Stimulated activated naive B cell treated with anti-CD40 and anti-IgM and Interleukin-4, amounts not matched to agents 10 μg/mL and 1 μg/mL and 100 μg/mL, for 72 hours (primary cell): ENCODE data around the gene NACAD.

Experiments used
- ATAC-seq, 2 donors: fragments of 150-1000 bp; cut with Tn5 transposase; replicated peaks; 2 replicates each; pipeline ENCODE4 v1.10.0; 2021; ENCODE audit warnings: moderate library complexity in 1 of 2
- DNase-seq: peaks from one replicate; pipeline ENCODE4 v3.0.0; 2021
- H3K27ac Mint-ChIP-seq: one replicate; pipeline ENCODE4 v1.8.0; 2022; ENCODE audit warnings: mild to moderate bottlenecking, mixed read lengths
- H3K27me3 Mint-ChIP-seq, 2 donors: one replicate each; pipeline ENCODE4 v1.8.0; 2022; ENCODE audit warnings: mixed read lengths in 2 of 2
- H3K36me3 Mint-ChIP-seq, 2 donors: one replicate each; pipeline ENCODE4 v1.8.0; 2022; ENCODE audit warnings: mixed read lengths in 2 of 2, mild to moderate bottlenecking in 1 of 2
- H3K4me1 Mint-ChIP-seq, 2 donors: one replicate each; pipeline ENCODE4 v1.8.0; 2022; ENCODE audit warnings: mixed read lengths in 2 of 2, mild to moderate bottlenecking in 1 of 2
- H3K4me3 Mint-ChIP-seq, 2 donors: one replicate each; pipeline ENCODE4 v1.8.0; 2022; ENCODE audit warnings: mild to moderate bottlenecking in 2 of 2, mixed read lengths in 2 of 2, moderate library complexity in 1 of 2
- H3K9me3 Mint-ChIP-seq, 2 donors: one replicate each; pipeline ENCODE4 v1.8.0; 2022; ENCODE audit warnings: mixed read lengths in 2 of 2, mild to moderate bottlenecking in 1 of 2

NACAD gene, protein sequence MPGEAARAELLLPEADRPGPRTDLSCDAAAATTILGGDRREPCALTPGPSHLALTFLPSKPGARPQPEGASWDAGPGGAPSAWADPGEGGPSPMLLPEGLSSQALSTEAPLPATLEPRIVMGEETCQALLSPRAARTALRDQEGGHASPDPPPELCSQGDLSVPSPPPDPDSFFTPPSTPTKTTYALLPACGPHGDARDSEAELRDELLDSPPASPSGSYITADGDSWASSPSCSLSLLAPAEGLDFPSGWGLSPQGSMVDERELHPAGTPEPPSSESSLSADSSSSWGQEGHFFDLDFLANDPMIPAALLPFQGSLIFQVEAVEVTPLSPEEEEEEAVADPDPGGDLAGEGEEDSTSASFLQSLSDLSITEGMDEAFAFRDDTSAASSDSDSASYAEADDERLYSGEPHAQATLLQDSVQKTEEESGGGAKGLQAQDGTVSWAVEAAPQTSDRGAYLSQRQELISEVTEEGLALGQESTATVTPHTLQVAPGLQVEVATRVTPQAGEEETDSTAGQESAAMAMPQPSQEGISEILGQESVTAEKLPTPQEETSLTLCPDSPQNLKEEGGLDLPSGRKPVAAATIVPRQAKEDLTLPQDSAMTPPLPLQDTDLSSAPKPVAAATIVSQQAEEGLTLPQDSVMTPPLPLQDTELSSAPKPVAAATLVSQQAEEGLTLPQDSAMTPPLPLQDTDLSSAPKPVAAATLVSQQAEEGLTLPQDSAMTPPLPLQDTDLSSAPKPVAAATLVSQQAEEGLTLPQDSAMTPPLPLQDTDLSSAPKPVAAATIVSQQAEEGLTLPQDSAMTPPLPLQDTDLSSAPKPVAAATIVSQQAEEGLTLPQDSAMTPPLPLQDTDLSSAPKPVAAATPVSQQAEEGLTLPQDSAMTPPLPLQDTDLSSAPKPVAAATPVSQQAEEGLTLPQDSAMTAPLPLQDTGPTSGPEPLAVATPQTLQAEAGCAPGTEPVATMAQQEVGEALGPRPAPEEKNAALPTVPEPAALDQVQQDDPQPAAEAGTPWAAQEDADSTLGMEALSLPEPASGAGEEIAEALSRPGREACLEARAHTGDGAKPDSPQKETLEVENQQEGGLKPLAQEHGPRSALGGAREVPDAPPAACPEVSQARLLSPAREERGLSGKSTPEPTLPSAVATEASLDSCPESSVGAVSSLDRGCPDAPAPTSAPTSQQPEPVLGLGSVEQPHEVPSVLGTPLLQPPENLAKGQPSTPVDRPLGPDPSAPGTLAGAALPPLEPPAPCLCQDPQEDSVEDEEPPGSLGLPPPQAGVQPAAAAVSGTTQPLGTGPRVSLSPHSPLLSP (N-terminal part only)

DNA sequence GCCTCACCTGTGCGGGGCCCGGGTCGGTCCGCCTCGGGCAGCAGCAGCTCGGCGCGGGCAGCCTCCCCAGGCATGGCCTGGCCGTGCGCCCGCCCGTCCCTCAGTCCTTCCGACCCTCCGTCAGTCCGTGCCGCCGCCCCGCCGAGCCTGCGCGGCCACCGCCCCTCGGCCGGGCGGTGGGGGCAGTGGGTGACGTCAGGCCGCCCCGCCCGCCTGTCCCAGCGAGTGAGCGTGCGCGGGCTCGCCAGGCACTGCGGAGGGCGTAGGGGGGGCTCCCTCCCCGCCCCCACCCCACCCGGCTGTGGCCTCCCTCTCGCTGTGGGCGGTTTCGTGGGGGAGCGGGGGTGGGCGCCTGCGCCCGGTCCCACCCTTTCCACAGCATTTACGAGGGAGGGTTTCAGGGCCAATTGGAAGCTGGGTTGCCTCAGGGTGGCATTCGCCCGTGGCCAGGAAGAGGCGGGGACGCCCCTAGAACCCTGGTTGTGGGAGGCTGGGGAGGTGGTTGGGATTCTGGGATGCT lies at the start of gene NACAD:
NACAD (minus strand) TSS at position 149 of the 520 bp plus-strand sequence; CDS start at position 74, 75 bp downstream.
- peaks cover 1 to 4% of the 10 kb centered on the region in 2 donors for H3K9me3 Mint-ChIP-seq
- peak within 1 kb of the TSS; percentile 78 to 88 for H3K4me3 Mint-ChIP-seq
- H3K4me1 Mint-ChIP-seq: peaks cover 6 to 10% of the 10 kb centered on the region in 2 donors
- peaks cover 0 to 9% of the 10 kb centered on the region in 2 donors for H3K36me3 Mint-ChIP-seq
- ATAC-seq: peak; percentile 67 to 70
- no peak for DNase-seq
- H3K27me3 Mint-ChIP-seq: peaks cover 11 to 15% of the 10 kb centered on the region in 2 donors
- H3K27ac Mint-ChIP-seq: peak within 1 kb of the TSS; percentile 82

DNA sequence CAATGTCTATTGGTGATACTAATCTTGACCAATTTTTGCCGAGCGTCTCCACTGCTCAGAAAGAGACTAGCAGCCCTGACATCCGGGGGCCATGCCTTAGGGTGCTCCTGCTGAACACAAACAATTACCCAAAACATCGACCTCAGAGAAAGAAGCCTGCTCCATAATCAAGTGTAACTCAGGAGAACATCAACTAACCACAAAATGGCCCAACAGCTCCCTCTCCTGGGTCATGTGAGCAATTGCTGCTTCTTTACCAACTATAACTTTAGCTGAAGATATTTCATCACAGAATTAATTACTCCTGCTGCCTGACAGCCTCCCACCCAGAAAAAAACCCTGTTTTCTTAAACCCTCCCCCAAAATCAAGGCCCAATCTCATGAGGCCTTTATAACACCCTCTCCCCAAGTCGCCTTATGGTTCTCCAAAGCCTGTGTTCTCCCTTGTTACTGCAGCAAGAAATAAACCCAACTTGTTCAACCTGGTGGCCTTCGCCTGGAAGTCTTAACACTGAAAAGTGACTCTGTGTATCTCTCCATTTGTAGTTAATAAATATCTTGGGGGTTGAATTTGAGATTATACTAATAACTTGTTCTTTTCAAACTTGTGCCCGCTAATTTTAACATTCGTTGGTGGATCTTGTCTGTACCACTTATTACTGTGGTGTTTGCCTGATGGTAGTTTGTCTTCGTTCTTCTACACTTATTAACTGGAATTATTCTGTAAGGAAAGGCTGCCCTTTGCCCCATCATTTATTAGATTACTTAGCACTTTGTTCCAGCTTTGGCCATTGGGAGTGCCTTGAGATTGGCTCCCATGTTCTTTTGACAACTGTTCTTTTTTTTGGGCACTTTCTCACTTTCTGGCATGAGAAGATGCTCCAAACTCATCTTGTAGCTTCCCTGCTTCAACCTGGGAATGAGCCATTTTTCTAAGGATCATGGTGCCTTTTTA lies 47.6 kb upstream of the NACAD start:
- H3K4me1 Mint-ChIP-seq: peaks cover 16 to 34% of the 10 kb centered on the region in 2 donors
- no peak overlapping the region for H3K27ac Mint-ChIP-seq
- DNase-seq (peak; percentile 35), ATAC-seq (peak; percentile 74 to 84)
- H3K27me3 Mint-ChIP-seq: peaks cover 4 to 10% of the 10 kb centered on the region in 2 donors
- peaks cover 0 to 2% of the 10 kb centered on the region in 2 donors for H3K9me3 Mint-ChIP-seq
- peak overlapping the region in 1 of 2 donors; percentile 18 for H3K4me3 Mint-ChIP-seq
- peaks cover 0 to 4% of the 10 kb centered on the region in 2 donors for H3K36me3 Mint-ChIP-seq

DNA sequence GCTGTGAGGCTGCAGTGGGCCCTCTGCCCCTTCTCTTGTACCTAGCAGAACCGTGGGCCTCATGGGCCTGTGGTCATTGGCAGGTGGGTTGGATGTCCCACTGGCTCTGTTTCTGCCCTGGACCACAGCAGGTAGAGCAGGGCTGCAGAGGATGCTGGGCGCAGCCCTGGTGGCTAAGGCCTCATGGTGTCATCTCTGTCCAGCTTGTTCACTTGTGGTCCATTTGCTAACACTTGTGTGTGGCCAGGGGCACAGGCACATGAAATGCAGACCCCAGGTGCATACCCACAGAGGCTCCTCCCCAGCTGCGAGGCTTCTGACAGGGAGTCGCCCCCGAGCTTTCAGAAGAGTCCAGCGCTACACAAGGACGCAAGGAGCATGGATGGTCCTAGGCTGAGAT lies 45.1 kb upstream of the NACAD start:
- peaks cover 5 to 13% of the 10 kb centered on the region in 2 donors for H3K4me1 Mint-ChIP-seq
- H3K27me3 Mint-ChIP-seq: peaks cover 4 to 10% of the 10 kb centered on the region in 2 donors
- ATAC-seq: no peak
- H3K4me3 Mint-ChIP-seq: no peak overlapping the region
- H3K27ac Mint-ChIP-seq: no peak overlapping the region
- H3K36me3 Mint-ChIP-seq: no peaks in the 10 kb centered on the region
- DNase-seq: no peak
- no peaks in the 10 kb centered on the region for H3K9me3 Mint-ChIP-seq

DNA sequence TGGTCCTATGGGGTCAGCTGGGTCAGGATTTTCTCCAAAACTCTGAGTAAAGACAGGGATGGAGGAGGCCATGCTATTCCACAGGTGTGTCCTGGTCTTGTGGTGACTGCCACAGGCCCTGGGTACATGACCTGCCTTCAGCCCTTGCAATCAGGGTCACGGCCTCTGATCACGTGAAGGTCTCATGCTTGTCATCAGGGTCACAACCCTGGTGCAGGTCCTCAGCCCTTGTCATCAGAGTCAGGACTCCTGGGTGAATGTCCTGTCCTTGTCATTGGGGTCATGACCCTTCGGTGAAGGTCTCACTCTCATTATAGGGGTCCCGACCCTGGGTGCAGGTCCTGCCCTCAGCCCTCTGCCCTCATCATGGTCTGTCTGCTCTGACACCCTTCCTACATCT lies 44.6 kb upstream of the NACAD start:
- Mint-ChIP-seq H3K4me1 (peaks cover 5 to 9% of the 10 kb centered on the region in 2 donors), H3K36me3 (no peaks in the 10 kb centered on the region), H3K4me3 (no peak overlapping the region), H3K27me3 (peaks cover 4 to 10% of the 10 kb centered on the region in 2 donors), H3K9me3 (no peaks in the 10 kb centered on the region), H3K27ac (no peak overlapping the region)
- DNase-seq (no peak), ATAC-seq (no peak)

DNA sequence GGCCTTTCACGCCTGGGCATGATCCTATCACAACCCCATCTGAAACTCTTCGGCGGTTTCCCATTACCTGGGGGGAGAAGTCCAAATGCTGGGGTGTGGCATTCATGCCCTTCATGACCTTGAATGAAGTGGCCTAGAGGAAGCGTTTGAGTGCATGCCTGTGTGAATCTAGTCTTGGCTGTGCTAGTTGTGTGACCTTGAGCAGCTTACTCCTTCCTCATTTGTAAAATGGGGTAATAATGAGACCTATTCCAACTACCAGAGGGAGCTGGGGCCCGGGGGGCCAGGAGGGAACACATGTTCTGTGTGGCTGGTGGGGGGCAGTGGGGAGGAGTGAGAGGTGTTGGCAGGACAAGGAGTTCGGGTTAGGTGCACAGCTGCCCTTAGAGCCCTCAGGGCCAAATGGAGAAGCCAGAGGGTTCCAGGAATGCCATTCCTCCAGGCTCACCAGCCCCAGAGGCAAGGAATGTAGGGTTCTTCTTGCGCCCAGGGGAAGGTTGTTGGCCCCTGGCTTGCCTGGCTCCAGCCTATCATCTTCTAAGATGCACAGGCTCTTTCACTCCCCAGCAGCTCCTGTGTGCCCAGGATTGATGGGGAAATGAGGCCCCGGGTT lies 44.0 kb upstream of the NACAD start:
- peaks cover 4 to 10% of the 10 kb centered on the region in 2 donors for H3K27me3 Mint-ChIP-seq
- no peaks in the 10 kb centered on the region for H3K36me3 Mint-ChIP-seq
- H3K9me3 Mint-ChIP-seq: no peaks in the 10 kb centered on the region
- DNase-seq: no peak
- ATAC-seq: no peak
- peak overlapping the region; percentile 39 for H3K27ac Mint-ChIP-seq
- peaks cover 5 to 9% of the 10 kb centered on the region in 2 donors for H3K4me1 Mint-ChIP-seq
- H3K4me3 Mint-ChIP-seq: no peak overlapping the region

DNA sequence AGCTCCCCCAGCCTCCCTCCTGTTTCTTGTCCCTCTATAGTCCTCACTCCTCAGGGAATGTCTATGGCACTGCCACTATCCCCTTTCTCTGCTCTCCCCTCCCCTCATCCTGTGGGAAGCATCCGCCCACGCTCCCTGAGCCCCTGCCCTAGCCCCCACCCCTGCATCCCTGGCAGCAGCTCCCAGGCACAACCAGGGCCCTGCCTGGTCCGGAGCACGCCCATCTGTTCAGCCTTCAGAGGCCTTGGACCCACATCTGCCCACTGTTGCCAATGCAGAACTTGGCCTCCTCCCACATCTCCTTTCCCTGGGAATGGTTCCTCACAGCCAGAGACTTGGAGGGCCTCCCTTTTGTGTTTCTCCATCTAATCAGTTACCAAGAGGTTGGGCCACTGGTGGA lies 43.1 kb upstream of the NACAD start:
- Mint-ChIP-seq H3K4me3 (no peak overlapping the region), H3K27me3 (peaks cover 4 to 10% of the 10 kb centered on the region in 2 donors), H3K9me3 (no peaks in the 10 kb centered on the region), H3K36me3 (no peaks in the 10 kb centered on the region), H3K27ac (no peak overlapping the region), H3K4me1 (peaks cover 5 to 9% of the 10 kb centered on the region in 2 donors)
- no peak for ATAC-seq
- no peak for DNase-seq

DNA sequence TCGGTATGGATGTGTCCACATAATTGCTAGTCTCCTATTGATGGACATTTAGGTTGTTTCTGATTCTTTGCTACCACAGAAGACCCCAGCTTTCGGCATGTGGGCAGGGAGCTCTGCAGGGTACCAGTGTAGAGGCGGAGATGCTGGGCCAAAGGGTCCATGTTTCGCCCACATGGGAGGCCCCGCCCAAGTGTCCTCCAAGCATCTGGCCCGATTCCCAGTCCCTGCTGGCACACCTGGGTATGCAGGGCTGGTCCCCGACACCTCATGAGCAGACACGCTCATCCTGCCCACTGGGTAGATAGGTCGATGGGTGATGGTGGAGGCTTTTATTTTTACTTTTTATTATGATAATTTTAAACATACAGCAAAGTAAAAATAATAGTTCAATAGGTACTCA lies 42.1 kb upstream of the NACAD start:
- Mint-ChIP-seq H3K9me3 (no peaks in the 10 kb centered on the region), H3K36me3 (no peaks in the 10 kb centered on the region), H3K4me3 (no peak overlapping the region), H3K4me1 (peaks cover under 1 to 2% of the 10 kb centered on the region in 2 donors), H3K27ac (no peak overlapping the region), H3K27me3 (peaks cover 4 to 10% of the 10 kb centered on the region in 2 donors)
- ATAC-seq (no peak), DNase-seq (no peak)

DNA sequence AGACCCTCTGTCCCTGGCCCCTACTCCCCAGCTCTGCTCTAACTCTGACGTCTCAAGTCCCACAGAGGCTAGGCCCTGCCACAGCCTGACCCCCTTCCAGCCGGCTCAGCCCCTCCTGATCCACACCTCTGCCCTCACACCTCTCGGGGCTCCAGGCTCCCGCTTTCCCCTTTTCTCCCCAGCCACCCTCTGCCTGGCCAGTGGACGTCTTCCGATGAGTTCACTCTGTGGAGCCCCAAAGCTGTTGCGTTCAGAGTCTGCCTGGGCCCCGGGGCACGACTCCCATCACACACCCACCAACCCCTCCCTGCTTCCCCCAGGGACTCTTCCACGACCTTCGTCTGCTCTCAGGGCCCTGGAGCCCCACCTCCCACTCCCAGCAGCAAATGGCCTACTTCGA lies 41.1 kb upstream of the NACAD start:
- Mint-ChIP-seq H3K27me3 (peaks cover 4 to 10% of the 10 kb centered on the region in 2 donors), H3K4me1 (peaks cover 2 to 5% of the 10 kb centered on the region in 2 donors), H3K4me3 (no peak overlapping the region), H3K9me3 (no peaks in the 10 kb centered on the region), H3K27ac (no peak overlapping the region), H3K36me3 (no peaks in the 10 kb centered on the region)
- DNase-seq: no peak
- no peak for ATAC-seq

DNA sequence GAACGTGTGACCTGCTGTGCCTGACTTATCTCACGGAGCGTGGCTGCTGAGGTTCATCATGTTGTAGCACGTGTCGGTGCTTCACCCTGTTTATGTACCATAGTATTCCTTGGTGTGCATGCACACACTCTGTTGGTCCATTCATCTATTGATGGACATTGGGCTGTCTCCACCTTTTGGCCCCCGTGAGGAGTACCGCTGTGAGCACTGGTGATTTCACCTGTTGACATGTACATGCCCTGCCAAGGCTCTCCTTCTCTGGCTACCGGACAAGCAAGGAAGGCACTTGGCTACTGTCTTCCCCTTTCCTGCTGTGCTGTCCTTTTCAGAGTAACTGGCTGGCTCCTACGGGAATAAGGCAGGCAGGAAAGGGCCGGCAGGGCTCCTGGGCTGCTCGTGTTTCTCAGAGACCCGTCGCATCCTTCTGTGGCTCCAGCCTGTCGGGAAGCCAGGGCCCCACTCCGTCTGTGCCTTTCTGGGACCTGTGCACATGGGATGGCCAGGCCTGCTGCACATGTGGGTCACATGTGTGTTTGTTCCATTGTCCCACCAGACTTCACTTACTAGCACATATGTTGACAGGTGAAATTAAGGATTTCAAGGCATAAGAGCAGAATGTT lies 40.5 kb upstream of the NACAD start:
- H3K4me1 Mint-ChIP-seq: peaks cover 2 to 5% of the 10 kb centered on the region in 2 donors
- no peaks in the 10 kb centered on the region for H3K9me3 Mint-ChIP-seq
- DNase-seq: no peak
- peaks cover 4 to 10% of the 10 kb centered on the region in 2 donors for H3K27me3 Mint-ChIP-seq
- ATAC-seq: no peak
- H3K4me3 Mint-ChIP-seq: no peak overlapping the region
- H3K36me3 Mint-ChIP-seq: no peaks in the 10 kb centered on the region
- no peak overlapping the region for H3K27ac Mint-ChIP-seq

DNA sequence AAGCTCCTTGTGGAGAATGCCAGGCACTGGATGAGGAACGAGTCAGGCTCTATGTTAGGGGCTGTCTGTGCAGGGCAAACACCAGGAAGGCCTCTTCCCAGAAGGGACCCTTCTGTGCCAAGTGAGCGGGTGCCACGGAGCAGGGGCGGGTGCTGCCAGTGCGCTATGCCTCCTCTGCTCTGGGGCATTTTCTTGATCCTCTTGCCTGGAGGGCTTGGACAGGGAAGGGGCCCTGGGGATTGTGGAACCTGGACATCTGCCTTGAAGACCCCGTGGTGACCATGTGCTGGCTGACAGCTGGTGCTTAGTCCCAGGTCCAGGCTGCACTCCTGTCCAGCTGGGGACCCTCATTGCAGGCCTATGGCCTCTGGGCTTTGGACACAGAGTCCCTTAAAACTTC lies 38.2 kb upstream of the NACAD start:
- no peak for DNase-seq
- no peak overlapping the region for H3K27ac Mint-ChIP-seq
- no peak for ATAC-seq
- no peaks in the 10 kb centered on the region for H3K36me3 Mint-ChIP-seq
- H3K27me3 Mint-ChIP-seq: peaks cover 0 to under 1% of the 10 kb centered on the region in 2 donors
- H3K4me1 Mint-ChIP-seq: peaks cover 9 to 15% of the 10 kb centered on the region in 2 donors
- H3K9me3 Mint-ChIP-seq: no peaks in the 10 kb centered on the region
- no peak overlapping the region for H3K4me3 Mint-ChIP-seq

DNA sequence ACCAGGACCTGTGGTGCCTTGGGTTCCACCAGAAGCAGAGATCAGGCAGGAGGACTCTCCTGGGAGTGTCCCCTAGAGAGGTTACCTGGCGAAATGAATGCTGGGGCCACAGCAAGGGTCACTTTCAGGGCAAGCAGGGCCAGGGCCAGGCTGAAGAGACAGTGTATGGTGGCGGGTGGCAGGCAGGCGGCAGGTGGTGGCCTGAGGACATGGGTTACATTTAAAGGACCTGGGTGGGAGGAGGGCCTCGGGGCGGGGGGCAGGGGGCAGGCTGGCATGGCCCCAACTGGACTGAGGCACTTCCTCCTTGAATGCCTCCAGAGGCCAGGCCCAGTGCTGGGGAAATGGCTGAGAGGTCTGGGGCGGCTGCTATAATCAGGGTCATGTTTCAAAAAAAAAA lies 37.4 kb upstream of the NACAD start:
- Mint-ChIP-seq H3K27me3 (no peaks in the 10 kb centered on the region), H3K4me1 (peaks cover 9 to 15% of the 10 kb centered on the region in 2 donors), H3K27ac (no peak overlapping the region), H3K4me3 (no peak overlapping the region), H3K9me3 (no peaks in the 10 kb centered on the region), H3K36me3 (no peaks in the 10 kb centered on the region)
- DNase-seq: no peak
- no peak for ATAC-seq

DNA sequence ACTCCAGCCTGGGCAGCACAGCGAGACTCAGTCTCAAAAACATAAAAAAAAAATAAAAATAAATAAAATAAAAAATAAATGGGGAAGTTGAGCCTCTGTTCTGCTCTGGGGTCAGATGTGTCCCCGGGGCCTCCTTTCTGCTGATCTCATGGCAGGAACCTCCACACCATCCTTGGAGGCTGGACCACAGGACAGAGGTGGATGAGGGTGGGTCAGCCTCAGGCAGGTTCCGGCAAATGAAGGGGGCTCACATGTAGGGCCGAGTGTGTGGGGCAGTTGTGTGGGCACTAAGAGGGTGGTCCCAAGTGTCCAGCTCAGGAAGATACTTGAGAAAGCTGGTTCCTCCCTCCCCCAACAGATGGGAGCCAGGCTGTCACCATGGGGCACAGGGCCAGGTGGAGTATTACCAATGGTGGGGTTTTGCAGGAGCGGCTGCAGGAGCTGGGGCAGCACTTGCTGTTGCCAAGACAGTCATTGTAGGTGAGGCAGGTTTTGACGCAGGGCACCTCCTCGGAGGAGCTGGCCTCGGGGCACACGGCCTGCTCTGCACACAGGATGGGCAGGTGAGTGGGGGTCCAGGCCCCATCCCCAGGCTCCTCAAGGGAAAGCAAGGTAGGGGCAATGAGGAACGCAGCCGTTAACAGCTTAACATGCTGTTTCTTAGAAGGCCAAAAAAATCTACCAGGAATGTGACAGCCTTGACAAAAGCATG lies 36.6 kb upstream of the NACAD start:
- no peak overlapping the region for H3K4me3 Mint-ChIP-seq
- peak overlapping the region; percentile 72 for H3K27ac Mint-ChIP-seq
- H3K27me3 Mint-ChIP-seq: no peaks in the 10 kb centered on the region
- no peaks in the 10 kb centered on the region for H3K36me3 Mint-ChIP-seq
- no peak for ATAC-seq
- DNase-seq: no peak
- H3K9me3 Mint-ChIP-seq: no peaks in the 10 kb centered on the region
- peaks cover 9 to 15% of the 10 kb centered on the region in 2 donors for H3K4me1 Mint-ChIP-seq
